Brain microvascular endothelial cell (primary cell): ENCODE data around the gene AUTS2.

Experiments
- DNase-seq: peaks from one replicate; pipeline ENCODE4 v3.0.0-alpha.2; 2020
- H3K27ac ChIP-seq: fragments of 250-450 bp; sonication (Bioruptor Pico); 2 replicates; pipeline ENCODE4 v1.5.1; 2020; ENCODE audit warnings: mild to moderate bottlenecking, moderate library complexity
- H3K27me3 ChIP-seq: fragments of 250-450 bp; sonication (Bioruptor Pico); replicated peaks from 2 replicates; pipeline ENCODE4 v1.5.1; 2020; ENCODE audit warnings: mild to moderate bottlenecking
- H3K36me3 ChIP-seq: fragments of 250-450 bp; sonication (Bioruptor Pico); replicated peaks from 2 replicates; pipeline ENCODE4 v1.5.1; 2020; ENCODE audit warnings: mild to moderate bottlenecking
- H3K4me3 ChIP-seq: 2 replicates; pipeline ENCODE4 v1.5.1; 2011; ENCODE audit warnings: low read depth, mild to moderate bottlenecking, control low read depth, low read length, moderate library complexity
- CTCF ChIP-seq: IDR thresholded peaks from 2 replicates; pipeline ENCODE4 v1.5.1; 2011; ENCODE audit warnings: low read depth, mild to moderate bottlenecking, moderate library complexity, low read length, control low read depth, inconsistent platforms; ENCODE audit errors: missing control alignments
- in situ Hi-C: cut with HindIII; loops from 2 replicates; pipeline ENCODE4 v1.10.0; 2017; ENCODE audit warnings: low sequenced_read_pairs, low pct_ligation_motif_present

AUTS2 gene

GRCh38 chr7:70781922-70782311 lies 1183.6 kb downstream of the AUTS2 start:
- H3K27me3 ChIP-seq = no peaks in the 10 kb centered on the region
- no peak for TF ChIP-seq CTCF
- DNase-seq = no peak
- H3K27ac ChIP-seq = no peak overlapping the region
- in situ Hi-C loops = no loop called here
- no peak overlapping the region for H3K4me3 ChIP-seq
- peaks cover 3% of the 10 kb centered on the region for H3K36me3 ChIP-seq

GRCh38 chr7:70782796-70783195 lies 1184.5 kb downstream of the AUTS2 start:
- no peak for TF ChIP-seq CTCF
- Histone ChIP-seq H3K27ac (no peak overlapping the region), H3K27me3 (no peaks in the 10 kb centered on the region), H3K4me3 (no peak overlapping the region), H3K36me3 (peaks cover 5% of the 10 kb centered on the region)
- in situ Hi-C loops = no loop called here
- no peak for DNase-seq

- TF ChIP-seq CTCF = no peak
- Histone ChIP-seq H3K36me3 (peaks cover 11% of the 10 kb centered on the region), H3K27me3 (no peaks in the 10 kb centered on the region), H3K27ac (no peak overlapping the region), H3K4me3 (no peak overlapping the region)
- in situ Hi-C loops = no loop called here
- no peak for DNase-seq
Measured at GRCh38 chr7:70785427-70785826, 1187.2 kb downstream of the AUTS2 start.

- no peak overlapping the region for H3K4me3 ChIP-seq
- in situ Hi-C loops = no loop called here
- no peak for DNase-seq
- no peak overlapping the region for H3K27ac ChIP-seq
- no peak for TF ChIP-seq CTCF
- peaks cover 11% of the 10 kb centered on the region for H3K36me3 ChIP-seq
- no peaks in the 10 kb centered on the region for H3K27me3 ChIP-seq
Measured at GRCh38 chr7:70786076-70786475, 1187.8 kb downstream of the AUTS2 start.

GRCh38 chr7:70787286-70787685 lies 1189.0 kb downstream of the AUTS2 start:
- Histone ChIP-seq H3K4me3 (no peak overlapping the region), H3K27ac (no peak overlapping the region), H3K27me3 (no peaks in the 10 kb centered on the region), H3K36me3 (peaks cover 11% of the 10 kb centered on the region)
- in situ Hi-C loops = no loop called here
- DNase-seq = no peak
- TF ChIP-seq CTCF = no peak

GRCh38 chr7:70787771-70788170 lies 1189.5 kb downstream of the AUTS2 start:
- no peak for TF ChIP-seq CTCF
- Histone ChIP-seq H3K36me3 (peaks cover 11% of the 10 kb centered on the region), H3K27ac (no peak overlapping the region), H3K4me3 (no peak overlapping the region), H3K27me3 (no peaks in the 10 kb centered on the region)
- no peak for DNase-seq
- in situ Hi-C loops = no loop called here
